WERI-Rb-1 (cell line): Measurements from ENCODE around the gene MYO16.

Source experiments
- DNase-seq: peaks from one replicate; pipeline ENCODE4 v3.0.0-alpha.2; 2020
- H3K27ac ChIP-seq: fragments of 250-450 bp; sonication (Bioruptor Pico); 2 replicates; pipeline ENCODE4 v1.5.1; 2020; ENCODE audit warnings: mild to moderate bottlenecking, moderate library complexity
- H3K27me3 ChIP-seq: fragments of 250-450 bp; sonication (Bioruptor Pico); 2 replicates; pipeline ENCODE4 v1.5.1; 2021; ENCODE audit warnings: mild to moderate bottlenecking, low read depth, moderate library complexity; ENCODE audit not compliant: insufficient read depth, severe bottlenecking
- H3K36me3 ChIP-seq: fragments of 250-450 bp; sonication (Bioruptor Pico); 2 replicates; pipeline ENCODE4 v1.5.1; 2020; ENCODE audit warnings: mild to moderate bottlenecking, moderate library complexity
- H3K4me3 ChIP-seq: 2 replicates; pipeline ENCODE4 v1.5.1; 2011; ENCODE audit warnings: low read depth, mild to moderate bottlenecking, control low read depth, low read length
- H3K9me3 ChIP-seq: fragments of 250-450 bp; sonication (Bioruptor Pico); 2 replicates; pipeline ENCODE4 v1.5.1; 2021; ENCODE audit warnings: mild to moderate bottlenecking, moderate library complexity; ENCODE audit not compliant: severe bottlenecking
- CTCF ChIP-seq: IDR thresholded peaks from 2 replicates; pipeline ENCODE4 v1.5.1; 2011; ENCODE audit warnings: low read depth, mild to moderate bottlenecking, control low read depth, inconsistent platforms, low read length

The MYO16 gene

GRCh38 chr13:108807841-108808240 is 178.4 kb downstream of the MYO16 start:
- Histone ChIP-seq H3K27ac (no peak overlapping the region), H3K27me3 (peaks cover 42% of the 10 kb centered on the region), H3K9me3 (no peaks in the 10 kb centered on the region), H3K4me3 (no peak overlapping the region), H3K36me3 (no peaks in the 10 kb centered on the region)
- DNase-seq = no peak
- TF ChIP-seq CTCF = no peak

- H3K4me3 ChIP-seq = no peak overlapping the region
- no peak for DNase-seq
- peaks cover 30% of the 10 kb centered on the region for H3K27me3 ChIP-seq
- no peak for TF ChIP-seq CTCF
- H3K27ac ChIP-seq = no peak overlapping the region
- H3K9me3 ChIP-seq = no peaks in the 10 kb centered on the region
- H3K36me3 ChIP-seq = no peaks in the 10 kb centered on the region
Observed at GRCh38 chr13:108812165-108812564, 182.8 kb downstream of the MYO16 start.

- H3K9me3 ChIP-seq = no peaks in the 10 kb centered on the region
- DNase-seq = no peak
- H3K27me3 ChIP-seq = peaks cover 30% of the 10 kb centered on the region
- TF ChIP-seq CTCF = no peak
- no peak overlapping the region for H3K27ac ChIP-seq
- H3K4me3 ChIP-seq = no peak overlapping the region
- H3K36me3 ChIP-seq = no peaks in the 10 kb centered on the region
Observed at GRCh38 chr13:108812661-108813060, 183.2 kb downstream of the MYO16 start.

GRCh38 chr13:108813587-108814170 is 184.3 kb downstream of the MYO16 start:
- Histone ChIP-seq H3K9me3 (no peaks in the 10 kb centered on the region), H3K36me3 (no peaks in the 10 kb centered on the region), H3K27me3 (peaks cover 26% of the 10 kb centered on the region), H3K4me3 (no peak overlapping the region), H3K27ac (no peak overlapping the region)
- DNase-seq = no peak
- no peak for TF ChIP-seq CTCF

GRCh38 chr13:108816375-108816774 is 187.0 kb downstream of the MYO16 start:
- Histone ChIP-seq H3K36me3 (no peaks in the 10 kb centered on the region), H3K27ac (no peak overlapping the region), H3K27me3 (peaks cover 20% of the 10 kb centered on the region), H3K4me3 (no peak overlapping the region), H3K9me3 (no peaks in the 10 kb centered on the region)
- no peak for DNase-seq
- TF ChIP-seq CTCF = no peak

- H3K27ac ChIP-seq = no peak overlapping the region
- H3K9me3 ChIP-seq = peaks cover 7% of the 10 kb centered on the region
Observed at GRCh38 chr13:108827646-108828045, 198.2 kb downstream of the MYO16 start.

More at GRCh38 chr13:108827646-108828045, 198.2 kb downstream of the MYO16 start:
- TF ChIP-seq CTCF = no peak
- H3K36me3 ChIP-seq = no peaks in the 10 kb centered on the region
- no peak for DNase-seq
- no peak overlapping the region for H3K4me3 ChIP-seq
- H3K27me3 ChIP-seq = peaks cover 10% of the 10 kb centered on the region
